ENCODE data around the gene PAK1. TPM values are rescaled to one million over a fixed set of nuclear protein-coding genes. Genes with fewer than 3 reads are reported as not detected.

PAK1 gene
- total RNA-seq, 2 donors from 2014 or later: 12.5 to 15.2 TPM

DNA sequence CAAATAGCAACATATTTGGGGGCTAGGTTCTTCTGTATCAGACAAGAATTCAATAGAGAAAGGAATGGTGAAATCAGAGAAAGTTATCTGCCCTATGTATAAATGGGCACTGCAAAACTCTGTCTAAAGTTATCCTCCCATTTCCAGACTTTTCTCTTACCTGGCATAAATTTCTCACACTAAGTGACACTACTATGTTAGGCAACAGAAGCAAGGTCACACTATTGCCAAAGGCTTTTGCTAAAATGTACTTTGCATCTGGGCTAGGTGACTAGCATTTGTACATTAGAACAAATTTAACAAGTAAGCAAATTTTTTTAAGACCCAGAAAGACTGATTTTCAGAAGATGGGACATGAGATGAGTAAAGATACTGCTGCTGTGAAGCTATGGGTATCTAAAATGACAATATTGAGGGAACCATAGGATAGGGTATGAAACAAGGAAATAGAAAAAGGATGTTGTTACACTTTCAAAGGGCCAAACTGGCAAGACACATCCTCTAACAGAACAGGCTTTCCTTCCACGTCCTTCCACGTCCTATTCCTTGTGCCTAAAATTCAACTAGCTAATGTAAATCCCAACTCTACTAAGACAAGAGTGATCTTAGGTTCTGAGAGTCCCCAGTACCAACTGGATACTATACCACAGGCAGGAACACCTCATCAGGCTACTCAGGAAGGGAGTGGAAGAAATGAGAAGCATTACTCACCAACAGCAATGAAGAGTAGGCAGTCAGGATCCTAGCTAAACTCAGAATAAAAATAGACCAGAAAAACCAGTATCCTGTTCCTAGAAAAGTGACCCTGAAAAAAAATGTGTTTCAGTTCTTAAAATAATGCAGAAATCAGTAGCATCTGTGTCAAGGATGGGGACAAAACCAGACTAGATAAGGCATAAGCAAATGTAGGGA lies 195.0 kb downstream of the PAK1 start:
- Histone ChIP-seq H3K27ac (no peak overlapping the region), H3K4me1 (no peaks in the 10 kb centered on the region), H3K36me3 (no peaks in the 10 kb centered on the region), H3K9me3 (peaks cover 0 to 10% of the 10 kb centered on the region in 2 donors), H3K4me3 (no peak overlapping the region), H3K27me3 (no peaks in the 10 kb centered on the region)
- TF ChIP-seq, protein P1, sequence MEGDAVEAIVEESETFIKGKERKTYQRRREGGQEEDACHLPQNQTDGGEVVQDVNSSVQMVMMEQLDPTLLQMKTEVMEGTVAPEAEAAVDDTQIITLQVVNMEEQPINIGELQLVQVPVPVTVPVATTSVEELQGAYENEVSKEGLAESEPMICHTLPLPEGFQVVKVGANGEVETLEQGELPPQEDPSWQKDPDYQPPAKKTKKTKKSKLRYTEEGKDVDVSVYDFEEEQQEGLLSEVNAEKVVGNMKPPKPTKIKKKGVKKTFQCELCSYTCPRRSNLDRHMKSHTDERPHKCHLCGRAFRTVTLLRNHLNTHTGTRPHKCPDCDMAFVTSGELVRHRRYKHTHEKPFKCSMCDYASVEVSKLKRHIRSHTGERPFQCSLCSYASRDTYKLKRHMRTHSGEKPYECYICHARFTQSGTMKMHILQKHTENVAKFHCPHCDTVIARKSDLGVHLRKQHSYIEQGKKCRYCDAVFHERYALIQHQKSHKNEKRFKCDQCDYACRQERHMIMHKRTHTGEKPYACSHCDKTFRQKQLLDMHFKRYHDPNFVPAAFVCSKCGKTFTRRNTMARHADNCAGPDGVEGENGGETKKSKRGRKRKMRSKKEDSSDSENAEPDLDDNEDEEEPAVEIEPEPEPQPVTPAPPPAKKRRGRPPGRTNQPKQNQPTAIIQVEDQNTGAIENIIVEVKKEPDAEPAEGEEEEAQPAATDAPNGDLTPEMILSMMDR (IDR thresholded peaks at IDR 0.05): no peak
- DNase-seq (ENCODE audit: low spot score): no peak

DNA sequence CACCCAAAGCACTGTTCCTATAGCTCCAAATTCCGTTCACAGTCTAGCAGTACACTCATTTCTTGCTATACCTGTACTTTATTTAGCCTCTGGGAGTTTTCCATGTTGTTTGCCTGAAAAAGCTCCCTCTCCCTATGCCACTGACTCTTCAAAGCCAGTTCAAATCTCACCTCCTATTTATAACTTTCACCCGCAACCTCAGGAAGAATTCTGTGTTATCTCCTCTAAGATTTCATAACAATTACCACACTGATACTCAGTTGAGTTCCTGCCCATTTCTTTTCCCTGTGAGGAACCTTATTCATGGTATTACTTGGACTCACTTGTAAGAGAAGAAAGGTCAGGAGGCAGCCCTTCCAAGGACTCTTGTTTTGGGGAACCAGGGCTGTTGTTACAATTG lies 197.6 kb downstream of the PAK1 start:
- Histone ChIP-seq H3K4me1 (no peaks in the 10 kb centered on the region), H3K36me3 (no peaks in the 10 kb centered on the region), H3K27me3 (no peaks in the 10 kb centered on the region), H3K4me3 (no peak overlapping the region), H3K27ac (no peak overlapping the region), H3K9me3 (peaks cover 0 to 10% of the 10 kb centered on the region in 2 donors)
- TF ChIP-seq, protein P1 (IDR thresholded peaks at IDR 0.05): no peak
- DNase-seq (ENCODE audit: low spot score): no peak

Other genes with a start within 250 kb of the PAK1 start
- not detected for gene GDPD4, start 172.4 kb downstream of the PAK1 start, total RNA-seq
- gene AQP11, start 115.9 kb upstream of the PAK1 start, total RNA-seq: 1 to 10 TPM in 1 of 2 donors, under 1 TPM in 1; 0.86 to 1.7 TPM
- 10 to 100 TPM; 55.2 to 59.2 TPM for gene CLNS1A, start 163.7 kb upstream of the PAK1 start, total RNA-seq

Data from right atrium auricular region (tissue), 2 donors.